Thyroid gland (tissue), 4 donors: ENCODE results near the gene TTF2.

Experiments used
- CTCF ChIP-seq, 6 experiments: fragments of 200-600 bp in 3 of 6; fragments of 450-650 bp in 3 of 6; sonication (generic) in 3 of 6; IDR thresholded peaks; one replicate each; pipeline ENCODE4 v1.5.1; 2016 to 2019; ENCODE audit warnings: antibody characterized with exemption in 6 of 6, mild to moderate bottlenecking in 2 of 6, inconsistent platforms in 1 of 6, moderate library complexity in 1 of 6
- POLR2A ChIP-seq, 2 donors: fragments of 450-650 bp; IDR thresholded peaks; one replicate each; pipeline ENCODE4 v1.6.1; 2017; ENCODE audit warnings: antibody characterized with exemption in 2 of 2, mild to moderate bottlenecking in 2 of 2, moderate library complexity in 1 of 2

GRCh38 chr1:117067533-117068370 lies 7.6 kb downstream of the TTF2 start:
- TF ChIP-seq POLR2A (IDR thresholded peaks at IDR 0.05): no peak
- peak; percentile 16 to 93 (median 80) for TF ChIP-seq CTCF (IDR thresholded peaks at IDR 0.05)
